Kidney glomerular epithelial cell (primary cell): ENCODE measurements around the gene UGT1A8.

ENCODE experiments used
- DNase-seq: peaks from one replicate; lab custom pipeline; 2025; lab: John Stamatoyannopoulos, UW

The UGT1A8 gene

GRCh38 chr2:233799716-233800115 lies 182.3 kb downstream of the UGT1A8 start:
- no peak for DNase-seq

- DNase-seq, result no peak
Observed at GRCh38 chr2:233800208-233800607, 182.8 kb downstream of the UGT1A8 start.

- no peak for DNase-seq
Observed at GRCh38 chr2:233801357-233802131, 184.1 kb downstream of the UGT1A8 start.

DNA sequence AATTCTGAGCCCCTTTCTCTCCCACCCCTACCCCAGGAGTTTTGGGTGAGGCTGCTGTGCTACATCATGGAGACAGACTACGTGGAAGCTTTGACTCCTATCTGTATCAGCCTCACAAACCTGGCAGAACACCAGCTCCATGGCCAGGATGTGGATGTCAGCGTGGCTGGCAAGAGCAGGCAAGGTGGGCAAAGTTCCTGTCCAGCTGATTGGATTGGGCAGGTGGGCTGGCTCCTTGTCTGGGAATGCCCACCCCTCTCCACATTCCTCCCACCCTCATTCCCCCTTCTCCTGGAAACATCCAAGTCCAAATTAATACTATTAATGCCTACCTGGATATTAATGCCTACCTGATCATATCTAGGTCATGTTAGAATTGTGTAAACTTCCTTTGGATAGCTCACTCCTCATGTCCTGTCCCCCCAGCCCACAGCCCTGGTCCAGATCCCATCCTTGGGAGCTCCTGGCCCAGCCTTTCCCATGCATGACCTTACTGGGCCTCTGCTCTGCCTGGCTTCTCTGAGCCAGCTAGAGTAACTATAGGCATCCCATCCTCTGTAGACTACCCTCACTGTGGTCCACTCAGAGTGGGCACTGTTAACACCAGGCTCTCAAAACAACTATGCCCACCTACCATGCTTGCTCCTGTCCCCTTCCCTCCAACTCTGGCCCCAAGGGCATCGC lies 184.8 kb downstream of the UGT1A8 start:
- DNase-seq, result no peak

DNA sequence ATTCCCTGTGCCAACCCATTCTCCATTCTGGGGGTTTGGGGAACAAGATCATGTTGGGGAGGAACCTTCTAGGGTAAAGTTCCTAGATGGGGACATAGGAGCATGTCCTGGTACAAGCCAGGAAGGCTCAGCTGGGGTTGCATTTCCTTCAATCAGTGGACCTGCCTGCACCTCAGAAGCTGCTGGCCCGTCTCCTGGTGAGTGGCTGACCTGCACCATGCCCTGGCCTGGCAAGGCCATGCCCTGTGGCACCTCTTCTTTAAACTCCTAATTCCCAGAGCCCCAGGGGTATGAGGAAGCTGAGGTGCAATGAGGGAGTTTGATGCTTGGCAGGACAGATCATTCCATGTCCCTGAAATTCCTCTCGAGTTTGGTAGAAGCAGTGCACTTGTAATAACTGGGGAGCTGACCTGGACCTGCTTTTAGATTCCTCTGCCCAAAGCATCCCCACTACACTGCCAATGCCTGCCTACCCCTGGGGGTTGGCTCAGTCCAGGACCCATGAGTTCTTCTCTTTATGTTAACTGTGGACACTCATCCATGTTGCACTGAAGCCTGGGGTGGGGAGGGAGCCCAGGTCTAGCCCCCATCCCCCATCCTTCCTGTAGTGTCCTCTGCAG lies 186.0 kb downstream of the UGT1A8 start:
- no peak for DNase-seq

GRCh38 chr2:233803994-233804393 lies 186.6 kb downstream of the UGT1A8 start:
- no peak for DNase-seq

- no peak for DNase-seq
Observed at GRCh38 chr2:233807215-233807865, 189.9 kb downstream of the UGT1A8 start.

- no peak for DNase-seq
Observed at GRCh38 chr2:233807966-233808935, 190.8 kb downstream of the UGT1A8 start.

DNA sequence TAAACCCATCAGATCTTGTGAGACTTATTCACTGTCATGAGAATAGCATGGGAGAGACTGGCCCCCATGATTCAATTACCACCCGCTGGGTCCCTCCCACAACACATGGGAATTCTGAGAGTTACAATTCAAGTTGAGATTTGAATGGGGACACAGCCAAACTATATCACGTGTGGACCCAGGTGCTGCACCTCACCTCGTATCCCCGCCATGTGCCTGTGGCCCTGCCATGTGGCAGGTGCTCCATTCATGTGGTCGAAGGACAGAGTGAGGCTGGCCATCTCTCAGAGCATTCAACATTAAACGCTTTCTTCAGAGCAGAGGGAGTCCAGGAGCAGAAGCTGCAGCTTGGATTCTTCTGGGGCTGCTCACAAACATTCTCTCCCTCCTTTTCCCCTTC lies 193.0 kb downstream of the UGT1A8 start:
- DNase-seq, result no peak

DNA sequence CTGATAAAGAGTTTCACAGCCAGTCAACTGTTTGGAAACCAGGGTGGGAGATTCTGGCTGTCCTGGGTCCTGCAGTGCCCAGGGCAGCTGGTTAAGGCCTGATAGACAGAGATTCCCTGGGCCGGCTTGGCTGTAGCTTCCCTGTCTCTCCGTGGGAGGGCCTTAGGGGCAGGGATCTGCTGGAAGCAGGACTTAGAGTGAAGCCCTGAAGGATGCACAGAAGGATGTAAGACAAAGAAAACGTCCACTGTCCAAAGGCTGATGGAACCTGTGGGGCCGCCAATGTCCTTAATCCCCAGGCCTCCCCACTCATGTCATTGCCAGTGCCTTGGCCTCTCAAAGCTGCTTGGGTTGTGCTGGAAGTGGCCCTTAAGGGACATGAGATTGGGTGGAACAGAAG lies 193.7 kb downstream of the UGT1A8 start:
- DNase-seq, result no peak

- DNase-seq, result no peak
Observed at GRCh38 chr2:233811732-233812131, 194.3 kb downstream of the UGT1A8 start.

GRCh38 chr2:233813236-233814055 lies 196.0 kb downstream of the UGT1A8 start:
- DNase-seq, result no peak

- DNase-seq, result peak; percentile 5
Observed at GRCh38 chr2:233814056-233814835, 196.8 kb downstream of the UGT1A8 start.

DNA sequence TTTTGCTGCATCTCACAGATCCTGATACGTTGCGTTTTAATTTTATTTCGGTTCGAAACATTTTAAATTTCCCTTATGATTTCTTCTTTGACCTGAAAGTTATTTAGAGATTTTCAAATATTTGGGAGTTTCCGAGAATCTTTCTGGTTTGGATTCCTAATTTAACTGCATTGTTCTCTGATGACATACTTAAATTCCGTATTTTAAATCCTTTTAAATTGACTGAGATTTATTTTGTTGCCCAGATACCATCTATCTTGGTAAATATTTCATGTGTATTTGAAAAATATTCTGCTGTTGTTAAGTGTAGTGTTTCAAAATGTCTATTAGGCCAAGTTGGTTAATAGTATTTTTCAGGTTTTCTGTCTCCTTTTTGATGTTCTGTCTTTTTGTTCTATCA lies 198.4 kb downstream of the UGT1A8 start:
- DNase-seq, result no peak

GRCh38 chr2:233816334-233816733 lies 198.9 kb downstream of the UGT1A8 start:
- no peak for DNase-seq

DNA sequence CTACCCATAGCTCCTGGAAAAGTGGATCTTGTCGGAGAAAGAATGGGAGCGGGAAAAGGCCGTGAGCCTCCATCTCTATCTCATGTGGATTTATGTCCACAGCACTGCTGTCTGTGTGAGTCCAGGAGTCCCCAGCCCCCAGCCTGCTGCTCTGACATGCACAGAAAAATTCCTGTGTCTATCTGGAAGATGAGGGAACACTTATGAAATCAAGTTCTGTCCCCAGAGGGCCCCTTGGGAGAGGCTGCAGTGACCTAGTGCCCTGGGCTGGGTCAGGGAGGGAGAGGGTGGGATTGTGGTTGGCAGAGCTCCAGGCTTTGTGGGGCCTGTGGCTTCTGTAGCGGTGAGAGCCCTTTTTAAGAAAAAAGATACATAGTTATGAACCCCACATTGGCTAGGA lies 199.3 kb downstream of the UGT1A8 start:
- no peak for DNase-seq

GRCh38 chr2:233817361-233817911 lies 200.0 kb downstream of the UGT1A8 start:
- no peak for DNase-seq

GRCh38 chr2:233817995-233818638 lies 200.7 kb downstream of the UGT1A8 start:
- no peak for DNase-seq
